IMR-90 (cell line): ENCODE results near the gene MAOA. TPM values are rescaled to one million over a fixed set of nuclear protein-coding genes. Genes with fewer than 3 reads are reported as not detected.

ENCODE experiments used
- ATAC-seq: fragments of 200-7000 bp; cut with Tn5 transposase; 2 replicates; pipeline ENCODE4 v1.9.1; 2020; ENCODE audit warnings: low read depth, mild to moderate bottlenecking, moderate library complexity
- BruUV-seq: library from RNA; stranded (reverse); fragments of 400-500 nt; replicated peaks from 2 replicates; lab custom pipeline; 2021; lab: Mats Ljungman, UMichigan
- CTCF ChIA-PET: fragments of 300-600 bp; formaldehyde crosslinking; extraction: SDS; loops from one replicate; lab custom pipeline; 2021; ENCODE audit warnings: antibody characterized with exemption; lab: Yijun Ruan, JAX
- POLR2A ChIA-PET: fragments of 300-600 bp; sonication (Branson Sonifier 250); formaldehyde crosslinking; loops from one replicate; lab custom pipeline; 2022; ENCODE audit warnings: antibody characterized with exemption; ENCODE audit not compliant: unreplicated experiment; lab: Charles Lee
- DNase-seq: peaks from one replicate; pipeline ENCODE4 v3.0.0; 2013
- H2AFZ ChIP-seq: replicated peaks from 2 replicates; pipeline ENCODE3; 2013; ENCODE audit warnings: low read length, mild to moderate bottlenecking; ENCODE audit not compliant: poor library complexity
- H2AK5ac ChIP-seq: 2 replicates; pipeline ENCODE4 v1.6.1; 2013; ENCODE audit warnings: low read depth, low read length, inconsistent platforms
- H2AK9ac ChIP-seq: replicated peaks from 2 replicates; pipeline ENCODE3; 2013; ENCODE audit warnings: mild to moderate bottlenecking, low read depth, low read length, moderate library complexity; ENCODE audit not compliant: poor library complexity
- H2BK120ac ChIP-seq: 2 replicates; pipeline ENCODE4 v1.6.1; 2013; ENCODE audit warnings: low read depth, low read length, inconsistent platforms
- H2BK15ac ChIP-seq: 3 replicates; pipeline ENCODE4 v1.6.1; 2013; ENCODE audit warnings: low read depth, low read length, inconsistent platforms
- H2BK20ac ChIP-seq: 2 replicates; pipeline ENCODE4 v1.6.1; 2013; ENCODE audit warnings: low read depth, mild to moderate bottlenecking, inconsistent platforms, low read length, moderate library complexity
- H2BK5ac ChIP-seq: 2 replicates; pipeline ENCODE4 v1.6.1; 2013; ENCODE audit warnings: mild to moderate bottlenecking, low read depth, low read length, inconsistent platforms; ENCODE audit not compliant: poor library complexity, severe bottlenecking
- H3K14ac ChIP-seq: replicated peaks from 2 replicates; pipeline ENCODE4 v1.6.1; 2013; ENCODE audit warnings: low read depth, low read length, inconsistent platforms
- H3K18ac ChIP-seq: 2 replicates; pipeline ENCODE4 v1.6.1; 2013; ENCODE audit warnings: low read depth, low read length, control low read depth
- H3K23ac ChIP-seq: 2 replicates; pipeline ENCODE4 v1.6.1; 2013; ENCODE audit warnings: low read depth, low read length, inconsistent platforms
- H3K27ac ChIP-seq: 2 replicates; pipeline ENCODE4 v1.5.1; 2013; ENCODE audit warnings: mild to moderate bottlenecking, control low read depth, low read length; ENCODE audit not compliant: insufficient read depth
- H3K27me3 ChIP-seq: 2 replicates; pipeline ENCODE4 v1.6.1; 2013; ENCODE audit warnings: low read length; ENCODE audit not compliant: control insufficient read depth, insufficient read depth
- H3K36me3 ChIP-seq: 2 replicates; pipeline ENCODE4 v1.6.1; 2013; ENCODE audit warnings: low read length, mixed read lengths; ENCODE audit not compliant: control insufficient read depth, insufficient read depth
- H3K4ac ChIP-seq: 2 replicates; pipeline ENCODE4 v1.6.1; 2013; ENCODE audit warnings: low read depth, low read length, inconsistent platforms
- H3K4me1 ChIP-seq: 2 replicates; pipeline ENCODE4 v1.6.1; 2013; ENCODE audit warnings: low read length, mixed read lengths; ENCODE audit not compliant: control insufficient read depth, insufficient read depth
- H3K4me2 ChIP-seq: 2 replicates; pipeline ENCODE4 v1.6.1; 2013; ENCODE audit warnings: low read depth, mild to moderate bottlenecking, control low read depth, low read length, moderate library complexity
- H3K4me3 ChIP-seq: 2 replicates; pipeline ENCODE4 v1.5.1; 2013; ENCODE audit warnings: low read depth, mild to moderate bottlenecking, control low read depth, low read length, moderate library complexity; ENCODE audit not compliant: insufficient read depth
- H3K56ac ChIP-seq: 2 replicates; pipeline ENCODE4 v1.6.1; 2013; ENCODE audit warnings: low read length, inconsistent platforms; ENCODE audit not compliant: insufficient read depth; ENCODE audit errors: extremely low read depth
- H3K79me1 ChIP-seq, 2 experiments: 2 replicates each; pipeline ENCODE4 v1.6.1; 2013; ENCODE audit warnings: low read length in 2 of 2, inconsistent platforms in 1 of 2, low read depth in 1 of 2
- H3K9ac ChIP-seq: 2 replicates; pipeline ENCODE4 v1.6.1; 2013; ENCODE audit warnings: low read depth, low read length, control low read depth
- H3K9me1 ChIP-seq: 2 replicates; pipeline ENCODE4 v1.6.1; 2013; ENCODE audit warnings: low read length, inconsistent platforms; ENCODE audit not compliant: insufficient read depth
- H3K9me3 ChIP-seq: 2 replicates; pipeline ENCODE4 v1.6.1; 2013; ENCODE audit warnings: low read length; ENCODE audit not compliant: control insufficient read depth, insufficient read depth
- H4K20me1 ChIP-seq: 2 replicates; pipeline ENCODE4 v1.6.1; 2013; ENCODE audit warnings: low read length, inconsistent platforms; ENCODE audit not compliant: insufficient read depth
- H4K5ac ChIP-seq: 2 replicates; pipeline ENCODE4 v1.6.1; 2013; ENCODE audit warnings: mild to moderate bottlenecking, low read depth, low read length, control low read depth
- H4K8ac ChIP-seq, 2 experiments: 2 replicates each; pipeline ENCODE4 v1.6.1; 2013; ENCODE audit warnings: low read depth in 2 of 2, low read length in 2 of 2, control low read depth in 1 of 2, inconsistent platforms in 1 of 2
- H4K91ac ChIP-seq: 2 replicates; pipeline ENCODE4 v1.6.1; 2013; ENCODE audit warnings: low read depth, low read length, inconsistent platforms; ENCODE audit not compliant: insufficient read depth
- CEBPB ChIP-seq: IDR thresholded peaks from 2 replicates; pipeline ENCODE4 v1.6.1; 2012; ENCODE audit warnings: low read depth, low read length, improper control_type of control experiment
- MXI1 ChIP-seq: IDR thresholded peaks from 2 replicates; pipeline ENCODE4 v1.6.1; 2012; ENCODE audit warnings: low read depth, mild to moderate bottlenecking, low read length, moderate library complexity, borderline replicate concordance
- POLR2A ChIP-seq: IDR thresholded peaks from 2 replicates; pipeline ENCODE4 v1.6.1; 2012; ENCODE audit warnings: mild to moderate bottlenecking, low read depth, low read length
- RFX5 ChIP-seq: IDR thresholded peaks from 2 replicates; pipeline ENCODE4 v1.8.0; 2012; ENCODE audit warnings: low read depth, mild to moderate bottlenecking, low read length, moderate library complexity
- SMC3 ChIP-seq: fragments of 150-350 bp; IDR thresholded peaks from 2 replicates; pipeline ENCODE4 v1.6.1; 2016; ENCODE audit warnings: low read depth, mild to moderate bottlenecking, antibody characterized with exemption, low read length, moderate library complexity
- dilution Hi-C: fragments of 300-500 bp; cut with HindIII; formaldehyde crosslinking; loops from one replicate; pipeline ENCODE4 v1.14.3; 2018; ENCODE audit warnings: low sequenced_read_pairs; ENCODE audit not compliant: unreplicated experiment
- in situ Hi-C: fragments of 300-500 bp; cut with MboI; formaldehyde crosslinking; loops from 3 replicates; pipeline ENCODE4 v1.14.3; 2019; ENCODE audit warnings: low sequenced_read_pairs, inconsistent platforms, mixed read lengths
- intact Hi-C: fragments of 100-400 bp; cut with micrococcal nuclease; formaldehyde crosslinking; loops from 2 replicates; pipeline ENCODE4 v1.10.0; 2022
- polyA plus RNA-seq, 3 experiments: library from polyadenylated mRNA; depleted of rRNA; stranded (reverse); fragments of >200 nt; gene quantifications; 2 replicates each; pipeline ENCODE4 v1.2.3, GENCODE V29; 2012; ENCODE audit warnings: low replicate concordance in 1 of 3
- total RNA-seq: library from RNA; depleted of rRNA; stranded (reverse); fragments of >200 nt; gene quantifications from 2 replicates; pipeline ENCODE4 v1.2.3, GENCODE V29; 2012
- TF ChIP-seq, protein P1 (sequence below): conservative IDR thresholded peaks from 2 replicates; pipeline ENCODE4 v1.5.1; 2012; ENCODE audit warnings: mild to moderate bottlenecking, low read depth, low read length, improper control_type of control experiment

Gene MAOA
- total and polyA plus RNA-seq, 2 of the 4 experiments (the other 2 are of a cell fraction) = 0.14 to 0.36 TPM

DNA sequence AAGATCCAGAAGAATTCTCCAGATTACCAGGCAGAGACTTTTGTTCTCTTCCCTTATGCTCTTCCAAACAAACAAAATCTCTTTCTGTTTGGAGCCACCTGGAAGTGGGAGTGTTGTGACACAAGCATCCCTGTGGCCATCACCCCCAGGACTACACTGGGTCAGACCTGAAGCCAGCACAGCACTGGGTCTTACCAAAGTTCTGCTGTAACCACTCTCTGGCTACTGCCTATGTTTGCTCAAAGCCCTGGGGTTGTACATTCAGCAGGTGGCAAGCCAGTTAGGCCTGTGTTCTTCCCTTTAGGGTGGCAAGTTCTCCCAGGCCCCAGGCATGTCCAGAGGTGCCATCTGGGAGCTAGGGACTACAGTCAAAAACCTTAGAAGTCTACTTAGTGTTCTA lies 43.7 kb upstream of the MAOA start:
- Histone ChIP-seq H3K79me1 (no peaks in the 10 kb centered on the region), H4K91ac (no peak overlapping the region), H3K9ac (no peak overlapping the region), H2AFZ (no peak overlapping the region), H2BK20ac (no peak overlapping the region), H3K4ac (no peak overlapping the region), H3K4me2 (no peak overlapping the region), H4K8ac (no peak overlapping the region), H3K56ac (no peak overlapping the region), H3K9me1 (no peaks in the 10 kb centered on the region), H3K4me3 (no peak overlapping the region), H3K27me3 (no peaks in the 10 kb centered on the region; the same call in none of the 2 replicates), H4K20me1 (no peaks in the 10 kb centered on the region), H3K9me3 (no peaks in the 10 kb centered on the region), H3K27ac (no peak overlapping the region), H4K5ac (no peak overlapping the region), H2BK5ac (no peak overlapping the region), H2AK5ac (no peak overlapping the region), H3K18ac (no peak overlapping the region), H2BK15ac (no peak overlapping the region), H3K4me1 (no peaks in the 10 kb centered on the region), H3K23ac (no peak overlapping the region), H3K14ac (no peak overlapping the region), H2AK9ac (no peak overlapping the region), H3K36me3 (no peaks in the 10 kb centered on the region), H2BK120ac (no peak overlapping the region)
- no peak for TF ChIP-seq POLR2A
- TF ChIP-seq MXI1 = no peak
- no peak for TF ChIP-seq RFX5
- TF ChIP-seq SMC3 = no peak
- no peak for TF ChIP-seq CEBPB
- TF ChIP-seq, protein P1, sequence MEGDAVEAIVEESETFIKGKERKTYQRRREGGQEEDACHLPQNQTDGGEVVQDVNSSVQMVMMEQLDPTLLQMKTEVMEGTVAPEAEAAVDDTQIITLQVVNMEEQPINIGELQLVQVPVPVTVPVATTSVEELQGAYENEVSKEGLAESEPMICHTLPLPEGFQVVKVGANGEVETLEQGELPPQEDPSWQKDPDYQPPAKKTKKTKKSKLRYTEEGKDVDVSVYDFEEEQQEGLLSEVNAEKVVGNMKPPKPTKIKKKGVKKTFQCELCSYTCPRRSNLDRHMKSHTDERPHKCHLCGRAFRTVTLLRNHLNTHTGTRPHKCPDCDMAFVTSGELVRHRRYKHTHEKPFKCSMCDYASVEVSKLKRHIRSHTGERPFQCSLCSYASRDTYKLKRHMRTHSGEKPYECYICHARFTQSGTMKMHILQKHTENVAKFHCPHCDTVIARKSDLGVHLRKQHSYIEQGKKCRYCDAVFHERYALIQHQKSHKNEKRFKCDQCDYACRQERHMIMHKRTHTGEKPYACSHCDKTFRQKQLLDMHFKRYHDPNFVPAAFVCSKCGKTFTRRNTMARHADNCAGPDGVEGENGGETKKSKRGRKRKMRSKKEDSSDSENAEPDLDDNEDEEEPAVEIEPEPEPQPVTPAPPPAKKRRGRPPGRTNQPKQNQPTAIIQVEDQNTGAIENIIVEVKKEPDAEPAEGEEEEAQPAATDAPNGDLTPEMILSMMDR = no peak
- intact Hi-C loops = no loop called here
- ATAC-seq (no peak), DNase-seq (no peak)
- dilution Hi-C loops = no loop called here
- ChIA-PET CTCF (no interaction called here), POLR2A (no interaction called here)
- no TSS peak for BruUV-seq
- in situ Hi-C loops = no loop called here
